Stimulated activated CD8-positive, alpha-beta memory T cell treated with anti-CD3 and anti-CD28 coated beads, Interleukin-15, amount 100 ng/mL, for 48 hours (primary cell): ENCODE data around the gene FAM120B.

Source experiments
- DNase-seq, 2 donors: peaks; one replicate each; pipeline ENCODE4 v3.0.0-alpha.2; 2020; ENCODE audit warnings: low read depth in 2 of 2

The FAM120B gene

GRCh38 chr6:170272341-170273065 is 34.1 kb upstream of the FAM120B start:
- DNase-seq = no peak

- no peak for DNase-seq
Measured at GRCh38 chr6:170273191-170273590, 33.4 kb upstream of the FAM120B start.

- no peak for DNase-seq
Measured at GRCh38 chr6:170273681-170274080, 32.9 kb upstream of the FAM120B start.

- DNase-seq = no peak
Measured at GRCh38 chr6:170274713-170275560, 31.6 kb upstream of the FAM120B start.

- no peak for DNase-seq
Measured at GRCh38 chr6:170276369-170277057, 30.0 kb upstream of the FAM120B start.

GRCh38 chr6:170277893-170278742 is 28.4 kb upstream of the FAM120B start:
- no peak for DNase-seq

GRCh38 chr6:170278743-170279094 is 27.8 kb upstream of the FAM120B start:
- DNase-seq = no peak

GRCh38 chr6:170279426-170279825 is 27.1 kb upstream of the FAM120B start:
- DNase-seq = no peak

GRCh38 chr6:170279977-170280688 is 26.4 kb upstream of the FAM120B start:
- DNase-seq = no peak

GRCh38 chr6:170280689-170281045 is 25.9 kb upstream of the FAM120B start:
- DNase-seq = no peak

GRCh38 chr6:170281331-170282292 is 24.9 kb upstream of the FAM120B start:
- DNase-seq = no peak

GRCh38 chr6:170282512-170283158 is 23.9 kb upstream of the FAM120B start:
- DNase-seq = no peak

GRCh38 chr6:170283212-170284081 is 23.1 kb upstream of the FAM120B start:
- DNase-seq = no peak

- DNase-seq = no peak
Measured at GRCh38 chr6:170284126-170284773, 22.3 kb upstream of the FAM120B start.

- no peak for DNase-seq
Measured at GRCh38 chr6:170284866-170285469, 21.6 kb upstream of the FAM120B start.

- no peak for DNase-seq
Measured at GRCh38 chr6:170285482-170285881, 21.1 kb upstream of the FAM120B start.

GRCh38 chr6:170286246-170286933 is 20.2 kb upstream of the FAM120B start:
- DNase-seq = no peak
